HG03521 (cell line): ENCODE measurements around the gene NRIP2.
"Not testable (repeated sequence)": the region's sequence is repeated elsewhere in the genome, so short reads cannot be mapped to it uniquely, and the experiment has no call there.

ENCODE experiments used
- ATAC-seq: cut with Tn5 transposase; IDR thresholded peaks from one replicate; pipeline ENCODE4 v1.9.1; 2021; ENCODE audit warnings: mild to moderate bottlenecking, moderate library complexity; ENCODE audit not compliant: unreplicated experiment

Gene NRIP2, protein sequence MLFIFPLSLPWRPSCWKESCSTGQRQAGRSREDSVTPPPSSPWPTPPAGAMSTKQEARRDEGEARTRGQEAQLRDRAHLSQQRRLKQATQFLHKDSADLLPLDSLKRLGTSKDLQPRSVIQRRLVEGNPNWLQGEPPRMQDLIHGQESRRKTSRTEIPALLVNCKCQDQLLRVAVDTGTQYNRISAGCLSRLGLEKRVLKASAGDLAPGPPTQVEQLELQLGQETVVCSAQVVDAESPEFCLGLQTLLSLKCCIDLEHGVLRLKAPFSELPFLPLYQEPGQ

GRCh38 chr12:2834581-2835491, at the start of gene NRIP2:
TSS of gene NRIP2 (minus strand) at chr12:2835035. CDS start at chr12:2834983, 52 bp downstream.
- ATAC-seq: no peak

DNA sequence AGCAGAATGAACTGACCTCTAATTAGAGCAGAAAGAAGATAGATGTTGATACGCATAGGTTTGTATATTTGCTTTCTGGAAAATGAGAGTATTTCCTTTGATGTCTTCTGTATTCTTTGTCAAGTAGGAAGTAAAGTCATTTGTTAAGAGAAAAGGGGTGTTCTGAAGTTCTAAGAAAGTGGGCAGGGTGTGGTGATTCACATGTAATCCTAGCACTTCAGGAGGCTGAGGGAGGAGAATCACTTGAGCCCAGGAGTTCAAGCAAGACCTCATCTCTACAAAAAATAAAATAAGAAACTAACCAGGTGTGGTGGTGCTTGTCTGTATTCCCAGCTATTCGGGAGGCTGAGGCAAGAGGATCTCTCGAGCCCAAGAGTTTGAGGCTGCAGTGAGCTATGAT, 45.0 kb upstream of the NRIP2 start:
- ATAC-seq: no peak

GRCh38 chr12:2877953-2878732, 43.3 kb upstream of the NRIP2 start:
- no peak for ATAC-seq

DNA sequence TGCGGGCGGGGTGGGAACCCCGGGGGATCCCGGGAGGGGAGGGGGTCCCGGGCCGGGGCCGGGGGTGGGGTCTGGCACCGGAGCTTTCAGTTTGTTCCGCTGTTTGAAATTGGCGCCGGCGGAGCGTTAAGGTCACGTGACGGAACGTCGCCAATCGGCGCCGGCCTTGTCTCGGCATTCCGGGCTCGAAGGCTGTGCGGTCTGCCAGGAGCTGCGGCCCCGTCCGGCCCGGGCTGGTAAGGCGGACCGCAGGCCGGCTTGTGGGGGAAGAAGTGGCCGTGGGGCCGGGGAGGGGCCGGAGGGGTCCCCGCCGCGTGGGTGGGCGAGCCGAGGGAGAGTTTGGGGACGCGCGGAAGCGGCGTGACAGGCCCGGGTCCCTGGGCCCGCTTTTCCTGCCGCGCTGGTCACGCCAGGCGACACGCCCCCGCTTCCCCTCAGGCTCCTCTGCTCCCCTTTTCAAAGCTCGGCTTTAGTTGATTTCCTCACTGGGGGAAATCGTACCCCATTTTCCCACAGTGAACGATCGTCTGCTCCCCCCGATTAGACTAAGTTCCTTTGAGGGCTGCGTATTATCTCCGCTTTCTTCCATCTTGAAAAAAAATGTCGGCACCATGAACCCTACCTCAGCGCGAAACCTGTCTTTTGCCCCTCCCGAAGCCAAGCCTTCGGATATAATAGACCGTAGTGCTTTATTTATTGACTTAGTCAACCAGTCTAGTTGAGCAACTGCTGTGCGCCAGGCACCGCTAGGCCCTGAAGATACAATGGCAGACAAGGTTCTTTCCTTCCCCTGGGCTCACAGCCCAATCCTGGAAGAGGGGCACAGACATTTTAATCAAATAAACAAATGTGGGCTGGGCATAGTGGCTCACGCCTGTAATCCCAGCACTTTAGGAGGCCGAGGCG, 42.5 kb upstream of the NRIP2 start, which contains the start of the genes FOXM1 and RHNO1:
FOXM1 (minus strand) TSS at position 128 of the 906 bp plus-strand sequence. CDS start 2,696 bp downstream, outside the sequence.
RHNO1 (plus strand) TSS at position 177 of the 906 bp plus-strand sequence. CDS start 8,144 bp downstream, outside the sequence.
- peak; percentile 83 for ATAC-seq

GRCh38 chr12:2876431-2877046, 41.7 kb upstream of the NRIP2 start:
- peak; percentile 34 for ATAC-seq

DNA sequence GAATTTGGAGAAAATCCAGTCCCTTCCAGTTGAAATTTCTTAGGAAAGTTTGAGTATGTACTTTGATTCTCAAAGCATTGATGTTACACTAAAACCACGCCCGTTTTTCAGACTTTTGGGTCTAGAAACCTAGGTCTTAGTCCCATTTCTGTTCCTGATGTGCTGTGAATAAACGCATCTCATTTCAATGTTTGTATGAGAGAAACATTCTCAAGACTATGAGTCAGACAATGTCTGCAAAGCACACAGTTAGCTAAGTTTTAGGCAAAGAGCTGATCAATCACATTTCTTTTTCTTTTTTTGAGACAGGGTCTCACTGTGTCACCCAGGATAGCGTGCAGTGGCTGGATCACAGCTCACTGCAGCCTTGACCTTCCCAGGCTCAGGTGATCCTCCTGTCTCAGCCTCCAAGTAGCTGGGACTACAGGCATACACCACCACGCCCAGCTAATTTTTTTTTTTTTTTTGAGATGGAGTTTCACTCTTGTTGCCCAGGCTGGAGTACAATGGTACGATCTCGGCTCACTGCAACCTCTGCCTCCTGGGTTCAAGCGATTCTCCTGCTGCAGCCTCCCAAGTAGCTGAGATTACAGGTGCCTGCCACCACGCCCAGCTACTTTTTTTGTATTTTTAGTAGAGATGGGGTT, 34.3 kb upstream of the NRIP2 start:
- not testable (repeated sequence) for ATAC-seq

- no peak for ATAC-seq
Observed at GRCh38 chr12:2864198-2864597, 29.4 kb upstream of the NRIP2 start.

- not testable (repeated sequence) for ATAC-seq
Observed at GRCh38 chr12:2863402-2863801, 28.6 kb upstream of the NRIP2 start.

DNA sequence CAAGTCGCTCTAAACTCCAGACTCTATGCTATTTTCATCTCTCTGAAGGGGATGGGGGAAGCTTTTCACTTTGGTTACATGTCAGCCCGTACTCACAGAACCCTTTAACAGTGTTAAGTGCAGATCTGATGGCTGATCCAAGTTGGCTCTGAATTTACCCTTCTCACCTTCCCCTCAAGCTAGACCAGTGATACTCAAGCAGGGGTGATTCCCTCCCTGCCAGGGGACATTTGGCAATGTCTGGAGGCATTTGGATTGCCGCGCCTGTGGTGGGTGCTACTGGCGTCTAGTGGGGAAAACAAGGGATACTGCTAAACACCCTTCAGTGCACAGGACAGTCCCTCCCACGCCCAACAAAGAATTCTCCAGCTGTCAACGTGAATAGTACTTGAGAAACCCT, 28.0 kb upstream of the NRIP2 start:
- ATAC-seq: no peak

DNA sequence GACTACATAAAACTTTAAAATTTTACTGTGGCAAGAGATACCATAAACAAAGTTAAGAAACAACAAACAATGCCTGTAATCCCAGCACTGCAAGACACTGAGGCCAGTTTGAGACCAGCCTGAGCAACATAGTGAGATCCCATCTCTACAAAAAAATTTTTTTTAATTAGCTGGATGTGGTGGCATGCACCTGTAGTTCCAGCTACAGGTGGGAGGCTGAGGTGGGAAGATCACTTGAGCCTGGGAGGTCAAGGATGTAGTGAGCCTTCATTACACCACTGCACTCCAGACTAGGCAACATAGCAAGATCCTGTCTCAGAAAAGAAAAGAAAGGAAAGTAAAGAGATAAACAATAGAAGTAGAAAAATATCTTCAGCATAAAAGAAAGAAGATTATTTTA, 25.3 kb upstream of the NRIP2 start:
- ATAC-seq: no peak

DNA sequence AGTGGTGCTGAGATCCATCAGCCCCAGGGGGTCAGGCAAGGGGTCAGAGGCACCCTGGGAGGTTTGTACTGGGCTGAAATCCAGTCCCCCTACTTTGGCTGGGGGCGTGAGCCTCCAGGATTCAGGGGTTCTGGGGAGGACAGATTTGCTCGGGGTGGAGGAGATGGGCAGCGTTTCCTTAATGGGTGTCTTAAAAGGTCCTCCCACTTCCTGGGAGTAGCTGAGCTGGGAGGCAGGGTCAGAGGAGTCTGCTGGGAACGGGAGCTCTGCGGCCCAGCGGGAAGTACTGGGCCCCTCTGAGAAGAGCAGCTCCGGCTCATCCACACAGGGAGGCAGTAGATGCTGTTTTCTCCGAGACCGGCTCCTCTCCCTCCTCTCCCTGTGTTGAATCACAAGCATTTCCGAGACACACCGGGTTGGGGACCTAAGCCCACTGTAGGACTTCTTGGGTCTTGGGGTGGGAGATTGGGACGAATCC, 24.1 kb upstream of the NRIP2 start:
- no peak for ATAC-seq

DNA sequence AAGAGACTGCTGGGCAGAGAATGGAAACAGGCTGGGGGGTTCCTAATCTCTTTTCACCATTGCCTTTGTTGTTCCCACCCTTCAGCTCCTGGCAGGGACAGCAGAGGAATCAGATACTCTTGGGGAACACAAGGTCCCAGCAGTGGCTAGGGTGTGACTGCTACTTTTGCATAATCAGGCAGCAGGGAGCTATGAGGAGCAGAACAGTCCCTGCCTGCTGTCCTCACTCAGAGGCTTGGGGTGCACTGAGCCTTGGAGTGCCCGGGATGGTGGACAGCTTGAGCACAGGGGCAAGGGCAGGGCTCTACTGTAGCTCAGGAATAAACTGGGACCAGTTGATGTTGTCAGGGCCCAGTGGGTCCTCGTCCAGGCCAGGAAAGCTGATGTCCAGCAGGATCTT, 23.5 kb upstream of the NRIP2 start:
- no peak for ATAC-seq

DNA sequence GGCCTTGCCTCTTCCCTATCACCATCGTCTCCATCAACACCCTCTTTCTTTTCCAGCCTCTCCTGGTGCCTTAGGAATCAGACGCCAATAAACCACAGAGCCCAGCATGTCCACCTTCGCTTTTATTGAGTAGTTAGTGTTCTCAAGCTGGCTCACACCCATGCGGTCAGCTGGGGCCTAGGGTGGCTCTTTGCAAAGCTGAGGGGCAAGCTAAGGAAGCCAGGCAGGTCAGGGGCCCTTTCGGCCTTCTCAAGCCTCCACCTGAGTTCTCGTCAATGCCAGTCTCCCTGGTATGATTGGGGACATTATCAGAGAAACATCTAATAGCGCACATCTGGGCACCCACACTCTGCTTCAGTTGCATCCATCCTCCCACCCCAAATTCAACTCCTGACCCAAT, 22.7 kb upstream of the NRIP2 start:
- ATAC-seq: no peak

GRCh38 chr12:2857021-2857431, 22.2 kb upstream of the NRIP2 start, which contains the start of gene TEX52:
TSS of gene TEX52 (minus strand) at chr12:2857039. CDS start at chr12:2857026, 13 bp downstream.
- ATAC-seq: no peak

DNA sequence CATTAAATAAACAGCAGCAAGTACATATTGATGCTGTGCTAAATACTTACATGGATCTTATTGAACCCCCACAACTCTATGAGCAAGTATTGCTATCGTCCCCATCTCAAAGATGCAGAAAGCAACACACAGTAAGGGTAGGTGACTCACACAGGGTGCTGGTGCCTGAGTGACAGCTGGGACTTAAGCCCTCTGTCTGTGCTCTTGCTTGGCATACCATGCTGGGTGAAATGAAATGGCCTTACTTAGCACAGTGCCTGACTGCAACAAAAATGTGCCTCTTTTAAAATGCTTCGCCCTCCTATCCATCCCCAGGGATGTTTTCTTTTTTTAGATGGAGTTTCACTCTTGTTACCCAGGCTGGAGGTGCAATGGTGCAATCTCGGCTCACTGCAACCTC, 21.2 kb upstream of the NRIP2 start:
- ATAC-seq: no peak

DNA sequence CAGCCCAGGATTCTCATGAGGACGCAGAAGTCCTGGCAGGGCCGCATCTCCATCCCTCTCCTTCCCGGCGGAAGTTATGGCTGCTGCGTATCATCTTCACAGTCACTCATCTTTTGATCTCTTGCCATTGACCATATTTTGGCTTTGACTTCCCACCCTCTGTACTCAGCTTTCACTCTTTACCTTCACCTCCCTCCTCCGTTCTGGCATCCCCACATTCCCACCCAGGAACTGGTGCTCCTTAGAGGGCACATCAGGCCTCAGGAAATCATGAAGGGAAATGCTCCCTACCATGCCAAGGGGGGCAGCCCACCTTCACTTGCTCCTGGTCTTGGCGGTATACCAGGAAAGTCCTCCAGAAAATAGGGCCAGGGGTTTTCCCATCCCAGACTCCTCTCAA, 20.7 kb upstream of the NRIP2 start:
- ATAC-seq: no peak

GRCh38 chr12:2854669-2855453, 20.0 kb upstream of the NRIP2 start:
- no peak for ATAC-seq

- ATAC-seq: no peak
Observed at GRCh38 chr12:2853626-2854025, 18.8 kb upstream of the NRIP2 start.
